Testis (tissue), 2 donors: ENCODE measurements around the gene HOTAIR.

Experiments
- CTCF ChIP-seq, 3 experiments: fragments of 450-650 bp in 2 of 3; fragments of 200-600 bp in 1 of 3; sonication (generic) in 1 of 3; IDR thresholded peaks; one replicate each; pipeline ENCODE4 v1.5.1; 2016 to 2019; ENCODE audit warnings: antibody characterized with exemption in 3 of 3, mild to moderate bottlenecking in 2 of 3, moderate library complexity in 1 of 3
- POLR2A ChIP-seq: fragments of 450-650 bp; IDR thresholded peaks from one replicate; pipeline ENCODE4 v1.6.1; 2017; ENCODE audit warnings: antibody characterized with exemption, mild to moderate bottlenecking, moderate library complexity

- TF ChIP-seq POLR2A (no peak), CTCF (IDR thresholded peaks at IDR 0.05) (no peak)
Observed at GRCh38 chr12:54016051-54016450, 41.3 kb upstream of the HOTAIR start.
